H1 (cell line): ENCODE results near the gene KRT13. TPM values are rescaled to one million over a fixed set of nuclear protein-coding genes. Genes with fewer than 3 reads are reported as not detected.

Source experiments
- CTCF ChIA-PET: fragments of 300-600 bp; sonication (Branson Sonifier 250); formaldehyde crosslinking; loops from one replicate; lab custom pipeline; 2021; ENCODE audit not compliant: partially characterized antibody; lab: Charles Lee
- POLR2A ChIA-PET: fragments of 300-600 bp; sonication (Branson Sonifier 250); formaldehyde crosslinking; loops from one replicate; lab custom pipeline; 2021; ENCODE audit warnings: inconsistent platforms; ENCODE audit not compliant: partially characterized antibody; lab: Charles Lee
- DNase-seq, 2 experiments: peaks; one replicate each; pipeline versions ENCODE4 v3.0.0 to v3.0.0-alpha.2; 2010 to 2022; ENCODE audit warnings: low spot score in 2 of 2, low read depth in 1 of 2, mixed read lengths in 1 of 2
- FAIRE-seq: peaks from 2 replicates; lab custom pipeline; 2011; peaks lifted over from hg19 to GRCh38; lab: Jason Lieb, UNC
- H2AFZ ChIP-seq: 2 replicates; pipeline ENCODE4 v1.8.1; 2012; ENCODE audit warnings: low read length, inconsistent platforms
- H2AK5ac ChIP-seq: 2 replicates; pipeline ENCODE4 v1.6.1; 2013; ENCODE audit warnings: low read depth, low read length
- H2BK120ac ChIP-seq: replicated peaks from 2 replicates; pipeline ENCODE3; 2013; ENCODE audit warnings: low read depth, low read length, inconsistent platforms
- H2BK12ac ChIP-seq: 2 replicates; pipeline ENCODE4 v1.6.1; 2013; ENCODE audit warnings: low read depth, low read length
- H2BK15ac ChIP-seq: 2 replicates; pipeline ENCODE4 v1.6.1; 2013; ENCODE audit warnings: low read length
- H2BK20ac ChIP-seq: 2 replicates; pipeline ENCODE4 v1.6.1; 2013; ENCODE audit warnings: low read length
- H2BK5ac ChIP-seq: 2 replicates; pipeline ENCODE4 v1.6.1; 2013; ENCODE audit warnings: low read depth, low read length
- H3K14ac ChIP-seq: 2 replicates; pipeline ENCODE4 v1.6.1; 2013; ENCODE audit warnings: inconsistent platforms; ENCODE audit not compliant: insufficient read length
- H3K18ac ChIP-seq: 2 replicates; pipeline ENCODE4 v1.6.1; 2013; ENCODE audit warnings: low read length; ENCODE audit errors: extremely low read depth
- H3K23ac ChIP-seq: 2 replicates; pipeline ENCODE4 v1.6.1; 2013; ENCODE audit warnings: inconsistent platforms; ENCODE audit not compliant: insufficient read length
- H3K23me2 ChIP-seq: 2 replicates; pipeline ENCODE4 v1.6.1; 2013; ENCODE audit warnings: low read depth, low read length
- H3K27ac ChIP-seq: 2 replicates; pipeline ENCODE4 v1.6.1; 2011; ENCODE audit warnings: low read depth, low read length, inconsistent platforms
- H3K27me3 ChIP-seq, 4 experiments: replicated peaks in 1 of 4; 1 replicate in 1 of 4; 2 replicates in 3 of 4; pipeline versions ENCODE4 v1.6.1 to v1.8.1; 2011 to 2013; ENCODE audit warnings: low read length in 3 of 4, mild to moderate bottlenecking in 3 of 4, inconsistent platforms in 2 of 4, mixed read lengths in 2 of 4, moderate library complexity in 1 of 4; ENCODE audit not compliant: control insufficient read depth in 3 of 4, insufficient read depth in 3 of 4; ENCODE audit errors: extremely low read depth in 1 of 4
- H3K36me3 ChIP-seq, 4 experiments: 2 replicates each; pipeline versions ENCODE4 v1.6.1 to v1.8.1; 2011 to 2013; ENCODE audit warnings: mild to moderate bottlenecking in 4 of 4, low read length in 3 of 4, moderate library complexity in 2 of 4, control low read depth in 1 of 4, inconsistent platforms in 1 of 4; ENCODE audit not compliant: insufficient read depth in 4 of 4, control insufficient read depth in 2 of 4
- H3K4ac ChIP-seq: replicated peaks from 2 replicates; pipeline ENCODE3; 2013; ENCODE audit warnings: low read length, low read depth, mixed read lengths, inconsistent platforms; ENCODE audit not compliant: insufficient read length
- H3K4me1 ChIP-seq, 4 experiments: replicated peaks in 1 of 4; 1 replicate in 1 of 4; 2 replicates in 3 of 4; pipeline versions ENCODE4 v1.6.1 to v1.8.1; 2011 to 2013; ENCODE audit warnings: low read length in 3 of 4, inconsistent platforms in 2 of 4, mixed read lengths in 1 of 4; ENCODE audit not compliant: insufficient read depth in 4 of 4, control insufficient read depth in 3 of 4
- H3K4me2 ChIP-seq, 2 experiments: 2 replicates each; pipeline versions ENCODE4 v1.6.1 to v1.8.1; 2011 to 2013; ENCODE audit warnings: low read depth in 2 of 2, low read length in 2 of 2, control low read depth in 1 of 2, inconsistent platforms in 1 of 2, mild to moderate bottlenecking in 1 of 2; ENCODE audit not compliant: insufficient read depth in 1 of 2
- H3K4me3 ChIP-seq, 4 experiments: fragments of 200-600, 300-600 bp in 1 of 4; sonication (generic), shearing (Covaris generic), sonication (Bioruptor Twin) in 1 of 4; 2 replicates each; pipeline versions ENCODE4 v1.5.1 to v1.8.1; 2011 to 2016; ENCODE audit warnings: low read length in 4 of 4, low read depth in 3 of 4, control low read depth in 2 of 4, inconsistent platforms in 2 of 4, mild to moderate bottlenecking in 2 of 4, mixed read lengths in 1 of 4, moderate library complexity in 1 of 4; ENCODE audit not compliant: insufficient read depth in 2 of 4; ENCODE audit errors: extremely low read depth in 1 of 4
- H3K56ac ChIP-seq: replicated peaks from 2 replicates; pipeline ENCODE3; 2013; ENCODE audit warnings: low read depth, mild to moderate bottlenecking, mixed read lengths, low read length, inconsistent platforms; ENCODE audit not compliant: insufficient read length
- H3K79me1 ChIP-seq: 2 replicates; pipeline ENCODE4 v1.6.1; 2013; ENCODE audit warnings: low read depth, low read length, control low read depth
- H3K79me2 ChIP-seq, 2 experiments: 2 replicates each; pipeline versions ENCODE4 v1.6.1 to v1.8.1; 2012 to 2013; ENCODE audit warnings: low read length in 2 of 2, mild to moderate bottlenecking in 2 of 2, inconsistent platforms in 1 of 2; ENCODE audit not compliant: insufficient read depth in 2 of 2, control insufficient read depth in 1 of 2
- H3K9ac ChIP-seq, 4 experiments: replicated peaks in 1 of 4; 1 replicate in 1 of 4; 2 replicates in 3 of 4; pipeline versions ENCODE4 v1.6.1 to v1.8.1; 2011 to 2013; ENCODE audit warnings: low read depth in 3 of 4, low read length in 3 of 4, control low read depth in 2 of 4, mild to moderate bottlenecking in 2 of 4, moderate library complexity in 2 of 4, inconsistent platforms in 1 of 4; ENCODE audit errors: extremely low read depth in 1 of 4
- H3K9me3 ChIP-seq, 2 experiments: 2 replicates each; pipeline versions ENCODE4 v1.6.1 to v1.8.1; 2012 to 2013; ENCODE audit warnings: mild to moderate bottlenecking in 2 of 2, moderate library complexity in 2 of 2, control low read depth in 1 of 2, inconsistent platforms in 1 of 2, low read depth in 1 of 2, low read length in 1 of 2, mixed read lengths in 1 of 2; ENCODE audit not compliant: insufficient read depth in 2 of 2
- H4K20me1 ChIP-seq, 2 experiments: replicated peaks in 1 of 2; 2 replicates each; pipeline versions ENCODE3 to v1.8.1; 2011 to 2013; ENCODE audit warnings: inconsistent platforms in 2 of 2, low read length in 2 of 2, mild to moderate bottlenecking in 1 of 2; ENCODE audit not compliant: insufficient read depth in 2 of 2, control insufficient read depth in 1 of 2
- H4K5ac ChIP-seq: 2 replicates; pipeline ENCODE4 v1.6.1; 2013; ENCODE audit warnings: low read length, low read depth, mixed read lengths, inconsistent platforms; ENCODE audit not compliant: insufficient read length
- H4K8ac ChIP-seq: 2 replicates; pipeline ENCODE4 v1.8.0; 2013; ENCODE audit warnings: mild to moderate bottlenecking, moderate library complexity, low read length, inconsistent platforms; ENCODE audit not compliant: insufficient read depth; ENCODE audit errors: extremely low read depth
- H4K91ac ChIP-seq: replicated peaks from 2 replicates; pipeline ENCODE3; 2013; ENCODE audit warnings: low read length, mixed read lengths, inconsistent platforms; ENCODE audit not compliant: insufficient read length
- BRCA1 ChIP-seq: IDR thresholded peaks from 2 replicates; pipeline ENCODE4 v1.6.1; 2012; ENCODE audit warnings: low read depth, low read length, improper control_type of control experiment
- YY1 ChIP-seq: IDR thresholded peaks from 2 replicates; pipeline ENCODE4 v1.6.1; 2011; ENCODE audit warnings: low read depth, mild to moderate bottlenecking, low read length
- WGBS, 2 experiments: shearing (Covaris generic) in 1 of 2; methylation state at CpG; one replicate each; pipeline versions ENCODE4 v1.1.6 to v1.1.7; 2013 to 2015; ENCODE audit warnings: low lambda C conversion rate in 2 of 2, mixed read lengths in 2 of 2, inconsistent platforms in 1 of 2, low coverage in 1 of 2, missing lambda C conversion rate in 1 of 2; ENCODE audit not compliant: insufficient replicate concordance in 2 of 2, insufficient coverage in 1 of 2, insufficient read length in 1 of 2; ENCODE audit errors: extremely low coverage in 1 of 2, missing lambda C conversion rate in 1 of 2; 5-methylcytosine and 5-hydroxymethylcytosine counted together
- polyA plus RNA-seq, 7 experiments: library from polyadenylated mRNA; depleted of rRNA in 3 of 7; stranded (reverse) in 5 of 7; unstranded in 2 of 7; fragments of >200 nt in 5 of 7; fragments of 200-250 nt in 2 of 7; gene quantifications; 1 replicate in 5 of 7; 2 replicates in 1 of 7; 4 replicates in 1 of 7; pipeline versions ENCODE4 v1.2.1 to v1.2.3, GENCODE V29; 2011 to 2013; ENCODE audit warnings: missing spikeins in 2 of 7, mixed read lengths in 2 of 7
- total RNA-seq: library from RNA; stranded (reverse); fragmentation: NEBNext Ultra II Directional; extraction: Animal tissue kit (Norgen Biotek cat#: 25700); gene quantifications from 2 replicates; pipeline ENCODE4 v1.2.1, GENCODE V29; 2021

KRT13 gene
- total and polyA plus RNA-seq, 2 of the 8 experiments (the other 6 are each of a cell fraction or from before 2014, with no cell fraction given): 0.09 TPM; not detected in 1

DNA sequence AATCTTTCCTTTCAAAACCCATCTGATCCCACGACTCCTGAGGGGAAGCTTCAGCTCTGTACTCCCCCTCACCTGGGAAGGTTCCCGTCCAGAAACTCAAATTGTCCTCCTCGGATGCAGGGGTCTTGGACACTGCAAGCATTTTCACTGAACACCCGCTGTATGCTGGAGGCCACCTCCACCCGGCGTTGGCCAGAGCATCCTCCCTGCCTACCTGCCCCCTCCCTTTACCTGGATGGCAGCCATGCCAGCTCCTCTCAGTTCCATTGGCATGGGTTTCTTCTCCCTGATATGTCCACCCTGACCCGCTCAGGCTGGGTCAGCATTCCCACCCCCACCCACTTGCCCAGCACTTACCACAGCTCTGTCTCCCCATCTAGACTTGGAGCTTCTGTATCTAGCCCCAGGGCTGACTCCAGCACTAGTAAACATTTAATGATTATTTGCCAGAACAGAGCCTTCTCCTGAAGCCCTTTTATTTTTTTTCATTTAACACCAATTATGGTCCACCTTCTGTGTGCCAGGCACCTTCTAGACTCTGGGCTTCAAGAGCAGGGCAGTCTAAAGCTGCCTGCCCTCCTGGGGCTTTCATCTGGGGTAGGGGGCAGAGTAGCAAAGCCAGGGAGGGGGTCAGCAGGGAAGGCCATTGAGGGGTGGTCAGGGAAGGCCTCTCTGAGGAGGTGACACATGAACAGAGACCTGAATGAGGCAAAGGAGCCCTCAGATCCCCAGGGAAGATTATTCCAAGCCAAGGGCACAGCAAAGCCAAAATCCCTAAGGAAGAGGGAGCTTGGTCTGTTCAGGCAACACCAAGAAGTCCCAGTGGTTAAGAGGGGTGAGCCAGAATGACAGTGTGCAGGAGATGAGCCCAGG, 31.6 kb upstream of the KRT13 start:
- H3K23ac ChIP-seq: no peak overlapping the region
- POLR2A ChIA-PET: interaction anchor here (1.1 to 16.2 kb wide), 3 partner anchors 11 to 152 kb away, joined by 4 to 293 read pairs (median 5); partner anchors contain the start of gene KRT19
- H3K9me3 ChIP-seq: no peaks in the 10 kb centered on the region
- no peak overlapping the region for H3K18ac ChIP-seq
- no peak overlapping the region for H3K56ac ChIP-seq
- H2BK20ac ChIP-seq: 0 out of 2 replicates have a peak overlapping the region, but pooled peaks have one; percentile 32
- H3K27me3 ChIP-seq: no peaks in the 10 kb centered on the region; a peak in 1 of 7 replicates
- no peak overlapping the region for H3K27ac ChIP-seq
- no peak overlapping the region for H2BK120ac ChIP-seq
- no peaks in the 10 kb centered on the region for H3K79me1 ChIP-seq
- H2BK5ac ChIP-seq: no peak overlapping the region; the same call in 1 of the 2 replicates
- H2AK5ac ChIP-seq: no peak overlapping the region
- no peak overlapping the region; the same call in 1 of the 2 replicates for H4K8ac ChIP-seq
- FAIRE-seq (no peak), DNase-seq (no peak)
- H3K36me3 ChIP-seq: no peaks in the 10 kb centered on the region
- no peak overlapping the region for H2AFZ ChIP-seq
- WGBS, 2 experiments: 80% methylated on average over 7 of the region's 7 CpGs; no CpG with 5 or more reads in 1 of the 2 experiments
- CTCF ChIA-PET: interaction anchor here (0.7 to 5.5 kb wide), 11 partner anchors 12 to 198 kb away, joined by 3 to 48 read pairs (median 3); no protein-coding TSS in a partner anchor
- TF ChIP-seq YY1 (no peak), BRCA1 (no peak)
- H3K4me3 ChIP-seq: no peak overlapping the region
- H2BK12ac ChIP-seq: no peak overlapping the region
- H3K79me2 ChIP-seq: no peaks in the 10 kb centered on the region
- no peaks in the 10 kb centered on the region for H4K20me1 ChIP-seq
- no peaks in the 10 kb centered on the region for H3K23me2 ChIP-seq
- H3K4me2 ChIP-seq: no peak overlapping the region
- peak overlapping the region; percentile 47; the same call in 1 of the 2 replicates for H2BK15ac ChIP-seq
- H3K14ac ChIP-seq: no peak overlapping the region
- no peak overlapping the region for H4K5ac ChIP-seq
- H3K9ac ChIP-seq: no peak overlapping the region
- peaks cover 10 to 23% (median 16%) of the 10 kb centered on the region in 4 experiments for H3K4me1 ChIP-seq
- no peak overlapping the region for H3K4ac ChIP-seq
- H4K91ac ChIP-seq: no peak overlapping the region
